ENCODE data around the gene AGPAT2. TPM values are rescaled to one million over a fixed set of nuclear protein-coding genes. Genes with fewer than 3 reads are reported as not detected.
A peak's percentile ranks its signal among the peaks of the same experiment; 100 is the strongest.

Gene AGPAT2
- total and polyA plus RNA-seq, 2 donors (not counting 1 experiment from before 2014, with no cell fraction given), result 25.1 to 28.4 TPM

- DNase-seq (peak; percentile 72), ATAC-seq (ENCODE audit: low read depth) (no peak)
- intact Hi-C loops (cut with micrococcal nuclease), result no loop called here
- H3K27me3 Mint-ChIP-seq, result peaks cover 12% of the 10 kb centered on the region
- no peaks in the 10 kb centered on the region for H3K9me3 Mint-ChIP-seq (ENCODE audit: insufficient read depth)
- no peak overlapping the region for H2AFZ ChIP-seq (ENCODE audit: insufficient read depth, low read depth, low read length, poor library complexity, severe bottlenecking)
- H3K79me2 ChIP-seq (ENCODE audit: control insufficient read depth, insufficient read depth, low read length), result no peaks in the 10 kb centered on the region
- H3K27me3 ChIP-seq (replicated peaks in 1 of 4; ENCODE audit: control extremely low read depth in 1 of 4, control insufficient read depth in 3 of 4, insufficient read depth in 4 of 4, low read length in 3 of 4), result peaks cover 0 to 5% (median 0%) of the 10 kb centered on the region in 4 experiments
- no peaks in the 10 kb centered on the region for H4K20me1 ChIP-seq (ENCODE audit: control insufficient read depth, insufficient read depth, low read length, poor library complexity, severe bottlenecking)
- H3K36me3 ChIP-seq (replicated peaks in 1 of 2; ENCODE audit: control extremely low read depth in 1 of 2, control insufficient read depth in 1 of 2, extremely low read depth in 1 of 2, insufficient read depth in 2 of 2, low read length in 1 of 2), result no peaks in the 10 kb centered on the region
- 37% methylated on average over 12 of the region's 12 CpGs for WGBS (ENCODE audit: insufficient coverage)
- peak overlapping the region; percentile 40 for H3K4me2 ChIP-seq (replicated peaks; ENCODE audit: low read depth, low read length, poor library complexity, severe bottlenecking)
- H3K27ac ChIP-seq (ENCODE audit: low read length in 2 of 2), result no peak overlapping the region
- H3K9me3 ChIP-seq (ENCODE audit: control extremely low read depth in 1 of 3, control insufficient read depth in 2 of 3, insufficient read depth in 1 of 3, low read length in 2 of 3), result peaks cover 0 to 4% (median 0%) of the 10 kb centered on the region in 3 donors
- ChIA-PET POLR2A (interaction anchor here (0.7 to 2.1 kb wide), 2 partner anchors 25 to 53 kb away, joined by 3 to 14 read pairs; no protein-coding TSS in a partner anchor), CTCF (no interaction called here)
- H3K4me1 Mint-ChIP-seq, result peaks cover 30% of the 10 kb centered on the region
- H3K4me3 ChIP-seq (ENCODE audit: control extremely low read depth in 1 of 5, extremely low read depth in 1 of 5, insufficient read depth in 1 of 5, low read depth in 2 of 5, low read length in 4 of 5), result no peak overlapping the region
- H3K9ac ChIP-seq (ENCODE audit: low read length), result no peak overlapping the region
- peak overlapping the region; percentile 7 for H3K4me3 Mint-ChIP-seq
- peak overlapping the region; percentile 3 for H3K27ac Mint-ChIP-seq
- H3K4me1 ChIP-seq (ENCODE audit: control insufficient read depth in 2 of 2, insufficient read depth in 2 of 2, low read length in 2 of 2), result peaks cover 28 to 36% of the 10 kb centered on the region in 2 donors
- no peak for TF ChIP-seq EZH2 (IDR thresholded peaks at IDR 0.05; ENCODE audit: borderline replicate concordance, insufficient read depth, low read depth, low read length, poor library complexity, severe bottlenecking)
- TF ChIP-seq, protein P1, sequence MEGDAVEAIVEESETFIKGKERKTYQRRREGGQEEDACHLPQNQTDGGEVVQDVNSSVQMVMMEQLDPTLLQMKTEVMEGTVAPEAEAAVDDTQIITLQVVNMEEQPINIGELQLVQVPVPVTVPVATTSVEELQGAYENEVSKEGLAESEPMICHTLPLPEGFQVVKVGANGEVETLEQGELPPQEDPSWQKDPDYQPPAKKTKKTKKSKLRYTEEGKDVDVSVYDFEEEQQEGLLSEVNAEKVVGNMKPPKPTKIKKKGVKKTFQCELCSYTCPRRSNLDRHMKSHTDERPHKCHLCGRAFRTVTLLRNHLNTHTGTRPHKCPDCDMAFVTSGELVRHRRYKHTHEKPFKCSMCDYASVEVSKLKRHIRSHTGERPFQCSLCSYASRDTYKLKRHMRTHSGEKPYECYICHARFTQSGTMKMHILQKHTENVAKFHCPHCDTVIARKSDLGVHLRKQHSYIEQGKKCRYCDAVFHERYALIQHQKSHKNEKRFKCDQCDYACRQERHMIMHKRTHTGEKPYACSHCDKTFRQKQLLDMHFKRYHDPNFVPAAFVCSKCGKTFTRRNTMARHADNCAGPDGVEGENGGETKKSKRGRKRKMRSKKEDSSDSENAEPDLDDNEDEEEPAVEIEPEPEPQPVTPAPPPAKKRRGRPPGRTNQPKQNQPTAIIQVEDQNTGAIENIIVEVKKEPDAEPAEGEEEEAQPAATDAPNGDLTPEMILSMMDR (IDR thresholded peaks at IDR 0.05), result no peak
Measured at GRCh38 chr9:136703276-136703860, 16.1 kb upstream of the AGPAT2 start.

DNA sequence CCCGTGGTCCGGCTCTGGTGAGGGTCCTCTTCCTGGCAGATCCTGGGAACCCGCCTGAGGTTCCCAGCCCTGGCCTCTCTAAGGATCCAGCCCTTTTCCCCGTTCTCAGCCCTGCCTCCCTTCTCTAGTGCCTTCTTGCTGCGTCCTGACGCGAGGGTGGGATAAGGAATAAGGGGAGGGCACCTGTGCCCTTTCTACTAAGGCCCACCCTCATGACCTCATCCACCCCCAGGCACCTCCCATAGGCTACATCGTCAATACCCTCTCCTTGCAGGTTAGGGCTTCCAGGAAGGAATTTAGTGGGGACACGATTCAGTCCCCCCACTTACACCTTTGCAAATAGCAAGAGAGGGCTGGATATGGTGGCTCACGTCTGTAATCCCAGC lies 14.4 kb upstream of the AGPAT2 start:
- ChIA-PET POLR2A (interaction anchor here (1.8 to 2.1 kb wide), 3 partner anchors 13 to 56 kb away, joined by 7 to 20 read pairs (median 8); partner anchors contain the start of gene LCN8), CTCF (interaction anchor here (1.0 to 1.2 kb wide), 3 partner anchors 25 to 30 kb away, joined by 3 to 7 read pairs (median 6); no protein-coding TSS in a partner anchor)
- Histone ChIP-seq H4K20me1 (ENCODE audit: control insufficient read depth, insufficient read depth, low read length, poor library complexity, severe bottlenecking) (no peaks in the 10 kb centered on the region), H3K4me2 (replicated peaks; ENCODE audit: low read depth, low read length, poor library complexity, severe bottlenecking) (peak overlapping the region; percentile 91), H3K4me3 (ENCODE audit: control extremely low read depth in 1 of 5, extremely low read depth in 1 of 5, insufficient read depth in 1 of 5, low read depth in 2 of 5, low read length in 4 of 5) (peak overlapping the region in 2 of 5 experiments; percentile 19 to 52), H3K36me3 (replicated peaks in 1 of 2; ENCODE audit: control extremely low read depth in 1 of 2, control insufficient read depth in 1 of 2, extremely low read depth in 1 of 2, insufficient read depth in 2 of 2, low read length in 1 of 2) (no peaks in the 10 kb centered on the region), H3K79me2 (ENCODE audit: control insufficient read depth, insufficient read depth, low read length) (no peaks in the 10 kb centered on the region), H3K27ac (ENCODE audit: low read length in 2 of 2) (peak overlapping the region in 1 of 2 donors; percentile 79), H3K9ac (ENCODE audit: low read length) (peak overlapping the region; percentile 65), H3K9me3 (ENCODE audit: control extremely low read depth in 1 of 3, control insufficient read depth in 2 of 3, insufficient read depth in 1 of 3, low read length in 2 of 3) (peaks cover 0 to 4% (median 0%) of the 10 kb centered on the region in 3 donors), H2AFZ (ENCODE audit: insufficient read depth, low read depth, low read length, poor library complexity, severe bottlenecking) (peak overlapping the region; percentile 56), H3K4me1 (ENCODE audit: control insufficient read depth in 2 of 2, insufficient read depth in 2 of 2, low read length in 2 of 2) (peaks cover 31 to 43% of the 10 kb centered on the region in 2 donors), H3K27me3 (replicated peaks in 1 of 4; ENCODE audit: control extremely low read depth in 1 of 4, control insufficient read depth in 3 of 4, insufficient read depth in 4 of 4, low read length in 3 of 4) (peaks cover 0 to 16% (median 2%) of the 10 kb centered on the region in 4 experiments)
- TF ChIP-seq, protein P1 (IDR thresholded peaks at IDR 0.05), result no peak
- TF ChIP-seq EZH2 (IDR thresholded peaks at IDR 0.05; ENCODE audit: borderline replicate concordance, insufficient read depth, low read depth, low read length, poor library complexity, severe bottlenecking), result no peak
- no peak for ATAC-seq (ENCODE audit: low read depth)
- Mint-ChIP-seq H3K27ac (peak overlapping the region; percentile 90), H3K27me3 (peaks cover 14% of the 10 kb centered on the region), H3K4me1 (peaks cover 37% of the 10 kb centered on the region), H3K4me3 (peak overlapping the region; percentile 87), H3K9me3 (ENCODE audit: insufficient read depth) (no peaks in the 10 kb centered on the region)
- DNase-seq, result no peak
- intact Hi-C loops (cut with micrococcal nuclease), result loop anchor here (2.0 kb wide), 1 partner anchor 57 kb away; the partner anchor contains the start of gene LCN8
- 17% methylated on average over 1 of the region's 10 CpGs for WGBS (ENCODE audit: insufficient coverage)

Data from B cell (primary cell).